ENCODE results near the gene CCL27. TPM values are rescaled to one million over a fixed set of nuclear protein-coding genes. Genes with fewer than 3 reads are reported as not detected.

Gene CCL27
- 0.18 TPM for polyA plus RNA-seq
- long read RNA-seq, donor 1, result 0 reads
- long read RNA-seq, donor 2, result 0 reads
- long read RNA-seq, donor 3, result 0 reads
- long read RNA-seq, donor 4, result 0 reads
- long read RNA-seq, donor 5, result 0 reads
- long read RNA-seq, donor 6, result 0 reads
- long read RNA-seq, donor 7, result 0 reads
- long read RNA-seq, donor 8, result 0 reads
- long read RNA-seq, donor 9, result 0 reads
- long read RNA-seq, donor 10, result 0 reads
- long read RNA-seq, donor 11, result 0 reads

- WGBS (ENCODE audit: insufficient coverage, low lambda C conversion rate), result no CpG with 5 or more reads among the region's 4 CpGs
- Histone ChIP-seq H3K27ac (ENCODE audit: low read length) (no peak within 1 kb of the TSS), H3K9me3 (ENCODE audit: control insufficient read depth, low read depth, low read length) (no peaks in the 10 kb centered on the region), H3K4me3 (ENCODE audit: low read length) (no peak within 1 kb of the TSS), H3K4me1 (ENCODE audit: control insufficient read depth, insufficient read depth, low read length) (peaks cover 9% of the 10 kb centered on the region), H3K36me3 (ENCODE audit: control insufficient read depth, insufficient read depth, low read length) (peaks cover 28% of the 10 kb centered on the region), H3K27me3 (ENCODE audit: control insufficient read depth, insufficient read depth, low read length) (no peaks in the 10 kb centered on the region)
- DNase-seq, result no peak
These were observed at the start of gene CCL27 for GRCh38 chr9:34662526-34663302. Gene CCL27 (minus strand): TSS chr9:34662657. CDS start chr9:34662633, 24 bp downstream.

GRCh38 chr9:34712140-34712539, 49.7 kb upstream of the CCL27 start:
- peaks cover 9% of the 10 kb centered on the region for H3K27me3 ChIP-seq (ENCODE audit: control insufficient read depth, insufficient read depth, low read length)

GRCh38 chr9:34710023-34710422, 47.6 kb upstream of the CCL27 start, which contains the start of gene CCL21:
Gene CCL21 (minus strand): TSS chr9:34710136. CDS start chr9:34710066, 70 bp downstream.
- H3K36me3 ChIP-seq (ENCODE audit: control insufficient read depth, insufficient read depth, low read length), result no peaks in the 10 kb centered on the region
- H3K27me3 ChIP-seq (ENCODE audit: control insufficient read depth, insufficient read depth, low read length), result peaks cover 6% of the 10 kb centered on the region
- no peak for DNase-seq
- no peak within 1 kb of the TSS for H3K27ac ChIP-seq (ENCODE audit: low read length)
- H3K4me1 ChIP-seq (ENCODE audit: control insufficient read depth, insufficient read depth, low read length), result no peaks in the 10 kb centered on the region
- H3K4me3 ChIP-seq (ENCODE audit: low read length), result no peak within 1 kb of the TSS
- WGBS (ENCODE audit: insufficient coverage, low lambda C conversion rate), result no CpG with 5 or more reads among the region's 2 CpGs
- H3K9me3 ChIP-seq (ENCODE audit: control insufficient read depth, low read depth, low read length), result no peaks in the 10 kb centered on the region

More at GRCh38 chr9:34712140-34712539, 49.7 kb upstream of the CCL27 start:
- Histone ChIP-seq H3K9me3 (ENCODE audit: control insufficient read depth, low read depth, low read length) (no peaks in the 10 kb centered on the region), H3K36me3 (ENCODE audit: control insufficient read depth, insufficient read depth, low read length) (no peaks in the 10 kb centered on the region), H3K4me3 (ENCODE audit: low read length) (no peak overlapping the region), H3K4me1 (ENCODE audit: control insufficient read depth, insufficient read depth, low read length) (no peaks in the 10 kb centered on the region), H3K27ac (ENCODE audit: low read length) (no peak overlapping the region)
- 71% methylated on average over 1 of the region's 1 CpG for WGBS (ENCODE audit: insufficient coverage, low lambda C conversion rate)
- no peak for DNase-seq

GRCh38 chr9:34709196-34709978, 46.9 kb upstream of the CCL27 start:
- Histone ChIP-seq H3K36me3 (ENCODE audit: control insufficient read depth, insufficient read depth, low read length) (no peaks in the 10 kb centered on the region), H3K9me3 (ENCODE audit: control insufficient read depth, low read depth, low read length) (no peaks in the 10 kb centered on the region), H3K4me3 (ENCODE audit: low read length) (no peak overlapping the region), H3K27ac (ENCODE audit: low read length) (no peak overlapping the region), H3K4me1 (ENCODE audit: control insufficient read depth, insufficient read depth, low read length) (no peaks in the 10 kb centered on the region), H3K27me3 (ENCODE audit: control insufficient read depth, insufficient read depth, low read length) (peaks cover 6% of the 10 kb centered on the region)
- WGBS (ENCODE audit: insufficient coverage, low lambda C conversion rate), result no CpG with 5 or more reads among the region's 9 CpGs
- DNase-seq, result no peak

GRCh38 chr9:34707130-34707529, 44.7 kb upstream of the CCL27 start:
- H3K27me3 ChIP-seq (ENCODE audit: control insufficient read depth, insufficient read depth, low read length), result no peaks in the 10 kb centered on the region
- H3K9me3 ChIP-seq (ENCODE audit: control insufficient read depth, low read depth, low read length), result no peaks in the 10 kb centered on the region
- no peaks in the 10 kb centered on the region for H3K4me1 ChIP-seq (ENCODE audit: control insufficient read depth, insufficient read depth, low read length)
- no peak overlapping the region for H3K4me3 ChIP-seq (ENCODE audit: low read length)
- DNase-seq, result no peak
- WGBS (ENCODE audit: insufficient coverage, low lambda C conversion rate), result no CpG with 5 or more reads among the region's 2 CpGs
- no peaks in the 10 kb centered on the region for H3K36me3 ChIP-seq (ENCODE audit: control insufficient read depth, insufficient read depth, low read length)
- H3K27ac ChIP-seq (ENCODE audit: low read length), result no peak overlapping the region

- peak overlapping the region; percentile 46 for H3K4me3 ChIP-seq (ENCODE audit: low read length)
- H3K4me1 ChIP-seq (ENCODE audit: control insufficient read depth, insufficient read depth, low read length), result peaks cover 5% of the 10 kb centered on the region
- no CpG with 5 or more reads among the region's 30 CpGs for WGBS (ENCODE audit: insufficient coverage, low lambda C conversion rate)
- no peaks in the 10 kb centered on the region for H3K9me3 ChIP-seq (ENCODE audit: control insufficient read depth, low read depth, low read length)
- peaks cover 14% of the 10 kb centered on the region for H3K27me3 ChIP-seq (ENCODE audit: control insufficient read depth, insufficient read depth, low read length)
- H3K27ac ChIP-seq (ENCODE audit: low read length), result peak overlapping the region; percentile 59
- DNase-seq, result peak; percentile 81
- H3K36me3 ChIP-seq (ENCODE audit: control insufficient read depth, insufficient read depth, low read length), result no peaks in the 10 kb centered on the region
These were observed 39.6 kb upstream of the CCL27 start for GRCh38 chr9:34701769-34702736.

- no peaks in the 10 kb centered on the region for H3K9me3 ChIP-seq (ENCODE audit: control insufficient read depth, low read depth, low read length)
- peaks cover 5% of the 10 kb centered on the region for H3K4me1 ChIP-seq (ENCODE audit: control insufficient read depth, insufficient read depth, low read length)
- DNase-seq, result peak; percentile 45 to 65
- H3K4me3 ChIP-seq (ENCODE audit: low read length), result peak overlapping the region; percentile 46
- peaks cover 17% of the 10 kb centered on the region for H3K27me3 ChIP-seq (ENCODE audit: control insufficient read depth, insufficient read depth, low read length)
- no CpG with 5 or more reads among the region's 52 CpGs for WGBS (ENCODE audit: insufficient coverage, low lambda C conversion rate)
- H3K36me3 ChIP-seq (ENCODE audit: control insufficient read depth, insufficient read depth, low read length), result no peaks in the 10 kb centered on the region
- peak overlapping the region; percentile 59 for H3K27ac ChIP-seq (ENCODE audit: low read length)
These were observed 38.7 kb upstream of the CCL27 start for GRCh38 chr9:34701023-34701768.

- Histone ChIP-seq H3K4me3 (ENCODE audit: low read length) (no peak overlapping the region), H3K27ac (ENCODE audit: low read length) (no peak overlapping the region), H3K36me3 (ENCODE audit: control insufficient read depth, insufficient read depth, low read length) (no peaks in the 10 kb centered on the region), H3K9me3 (ENCODE audit: control insufficient read depth, low read depth, low read length) (no peaks in the 10 kb centered on the region), H3K27me3 (ENCODE audit: control insufficient read depth, insufficient read depth, low read length) (peaks cover 7% of the 10 kb centered on the region), H3K4me1 (ENCODE audit: control insufficient read depth, insufficient read depth, low read length) (no peaks in the 10 kb centered on the region)
- DNase-seq, result no peak
These were observed 32.4 kb upstream of the CCL27 start for GRCh38 chr9:34694811-34695210.

GRCh38 chr9:34693560-34693959, 31.1 kb upstream of the CCL27 start:
- H3K27me3 ChIP-seq (ENCODE audit: control insufficient read depth, insufficient read depth, low read length), result peaks cover 3% of the 10 kb centered on the region
- 83% methylated on average over 1 of the region's 2 CpGs for WGBS (ENCODE audit: insufficient coverage, low lambda C conversion rate)
- no peak for DNase-seq
- no peak overlapping the region for H3K27ac ChIP-seq (ENCODE audit: low read length)
- no peaks in the 10 kb centered on the region for H3K9me3 ChIP-seq (ENCODE audit: control insufficient read depth, low read depth, low read length)
- H3K36me3 ChIP-seq (ENCODE audit: control insufficient read depth, insufficient read depth, low read length), result no peaks in the 10 kb centered on the region
- H3K4me1 ChIP-seq (ENCODE audit: control insufficient read depth, insufficient read depth, low read length), result no peaks in the 10 kb centered on the region
- H3K4me3 ChIP-seq (ENCODE audit: low read length), result no peak overlapping the region

Data from large intestine (tissue), 12 donors.